ENCODE data around the gene OR51G2. TPM values are rescaled to one million over a fixed set of nuclear protein-coding genes. Genes with fewer than 3 reads are reported as not detected.
A peak's percentile ranks its signal among the peaks of the same experiment; 100 is the strongest.
"Not testable (repeated sequence)": the region's sequence is repeated elsewhere in the genome, so short reads cannot be mapped to it uniquely, and the experiment has no call there.

Gene OR51G2, protein sequence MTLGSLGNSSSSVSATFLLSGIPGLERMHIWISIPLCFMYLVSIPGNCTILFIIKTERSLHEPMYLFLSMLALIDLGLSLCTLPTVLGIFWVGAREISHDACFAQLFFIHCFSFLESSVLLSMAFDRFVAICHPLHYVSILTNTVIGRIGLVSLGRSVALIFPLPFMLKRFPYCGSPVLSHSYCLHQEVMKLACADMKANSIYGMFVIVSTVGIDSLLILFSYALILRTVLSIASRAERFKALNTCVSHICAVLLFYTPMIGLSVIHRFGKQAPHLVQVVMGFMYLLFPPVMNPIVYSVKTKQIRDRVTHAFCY
- total RNA-seq: not detected
- long read RNA-seq: 0 reads

DNA sequence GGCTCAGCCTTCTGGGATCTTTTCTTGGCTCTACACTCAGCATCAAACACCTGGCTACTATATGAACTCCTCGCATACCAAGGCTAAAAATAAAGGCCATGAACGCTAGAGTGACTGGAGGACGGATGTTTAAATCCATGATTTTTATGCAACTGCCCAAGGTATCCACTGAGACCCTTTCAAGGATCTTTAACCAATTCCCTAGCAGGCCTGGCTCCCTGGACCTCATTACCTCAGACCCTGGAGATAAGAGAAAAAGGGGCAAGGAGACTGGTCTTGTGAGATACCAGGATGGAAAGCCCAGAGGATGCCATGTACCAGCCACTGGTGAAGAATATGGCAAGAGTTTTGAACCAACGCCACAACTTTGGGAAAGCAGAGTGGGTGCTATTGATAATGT lies at the start of gene OR51G2:
OR51G2 (minus strand) TSS at position 101 of the 400 bp plus-strand sequence. CDS start 3,687 bp downstream, outside the sequence.
- intact Hi-C loops (cut with DNase I): no loop called here
- DNase-seq: no peak
- ATAC-seq: no peak

DNA sequence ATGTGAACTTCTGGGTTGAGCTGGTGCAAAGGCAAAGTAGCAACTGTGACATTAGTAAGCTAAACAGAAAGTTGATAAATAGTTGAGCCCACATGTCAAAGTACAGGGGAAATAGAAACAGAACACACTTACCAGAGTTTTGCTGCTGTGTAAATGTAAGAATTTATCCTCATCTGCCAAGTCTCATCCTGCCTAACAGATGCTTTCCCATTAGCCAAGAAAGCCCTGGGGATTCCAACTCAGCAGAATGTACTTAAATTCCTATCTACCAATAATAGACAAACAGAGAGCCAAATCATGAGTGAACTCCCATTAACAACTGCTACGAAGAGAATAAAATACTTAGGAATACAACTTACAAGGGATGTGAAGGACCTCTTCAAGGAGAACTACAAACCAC lies 43.7 kb upstream of the OR51G2 start:
- DNase-seq (no peak), ATAC-seq (no peak)
- intact Hi-C loops (cut with DNase I): no loop called here

DNA sequence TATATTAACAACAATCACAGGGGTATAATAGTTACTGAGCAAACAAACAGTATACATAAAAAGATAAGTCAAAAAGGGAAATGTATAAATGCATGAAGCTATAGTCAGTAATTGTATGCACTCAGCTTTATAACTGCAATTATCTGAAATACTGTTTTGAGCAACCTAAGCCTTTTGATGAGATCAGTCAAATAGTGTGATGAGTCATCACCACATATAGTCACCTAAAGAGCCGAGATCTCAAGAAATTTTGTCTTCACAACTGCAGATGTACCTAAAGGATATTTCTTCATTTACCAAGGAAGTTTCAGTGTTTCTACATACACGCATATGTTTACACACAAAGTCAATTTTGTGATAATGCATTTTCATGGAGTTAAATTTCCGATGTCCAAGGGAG lies 41.7 kb upstream of the OR51G2 start:
- no peak for ATAC-seq
- DNase-seq: no peak
- intact Hi-C loops (cut with DNase I): no loop called here

DNA sequence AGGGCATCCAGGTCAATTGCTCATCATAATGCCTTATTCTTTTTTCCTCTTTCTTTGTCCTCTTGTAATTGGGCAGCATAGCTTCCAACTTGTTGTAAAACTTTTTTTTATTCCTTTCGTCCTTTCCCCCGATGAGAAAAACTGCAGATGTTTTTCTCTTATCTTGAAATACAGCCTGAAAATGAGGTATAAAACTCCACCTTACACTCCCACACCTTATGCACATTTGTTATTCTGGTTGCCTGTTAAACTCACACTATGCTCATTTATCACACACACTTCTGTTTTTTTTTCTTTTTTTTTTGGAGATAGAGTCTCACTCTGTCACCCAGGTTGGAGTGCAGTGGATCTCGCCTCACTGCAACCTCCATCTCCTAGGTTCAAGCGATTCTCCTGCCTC lies 38.2 kb upstream of the OR51G2 start:
- DNase-seq (no peak), ATAC-seq (no peak)
- intact Hi-C loops (cut with DNase I): no loop called here

DNA sequence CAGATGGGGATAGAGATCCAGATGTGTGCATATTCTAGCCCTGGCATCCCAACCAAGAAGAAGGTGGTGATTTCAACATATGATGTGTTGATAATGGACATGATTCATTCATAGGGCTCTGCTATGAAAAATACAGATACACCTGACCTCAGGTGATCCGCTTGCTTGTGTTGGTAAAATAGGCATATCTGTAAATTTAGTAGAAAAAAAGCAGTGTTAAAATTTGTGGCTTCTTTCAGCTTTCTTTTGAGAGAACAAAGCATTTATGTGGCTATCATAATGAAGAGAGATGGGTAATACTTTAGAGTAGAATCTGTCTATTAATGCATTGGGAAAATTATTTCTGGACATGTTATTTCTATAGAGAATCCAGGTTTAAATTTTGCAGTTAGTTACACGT lies 36.5 kb upstream of the OR51G2 start, which contains the start of gene OR51A2:
OR51A2 (minus strand) TSS at position 101 of the 400 bp plus-strand sequence; CDS start at position 101, 0 bp downstream.
- ATAC-seq; DNase-seq; intact Hi-C loops (cut with DNase I): not testable (repeated sequence)

DNA sequence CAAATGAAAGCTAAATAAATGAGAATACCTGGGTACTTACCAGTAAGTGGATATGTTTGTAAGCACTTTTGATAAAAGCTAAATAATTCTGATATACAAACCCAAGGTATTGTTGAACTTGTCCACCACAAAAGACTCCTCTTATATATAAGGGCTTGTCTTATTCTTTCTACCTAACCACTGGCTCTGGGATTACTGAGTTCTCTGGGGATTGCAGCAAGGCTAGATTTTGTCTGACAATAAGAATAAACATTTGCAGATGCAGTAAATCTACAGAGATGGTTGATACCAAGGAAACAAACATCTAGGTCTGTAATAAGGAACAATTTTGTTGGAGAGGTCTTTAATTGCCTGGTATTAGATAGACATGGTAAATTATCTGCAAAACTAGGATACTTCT lies 28.4 kb upstream of the OR51G2 start, which contains the start of gene OR51A4:
OR51A4 (minus strand) TSS at position 101 of the 400 bp plus-strand sequence. CDS start 505 bp downstream, outside the sequence.
- DNase-seq (no peak), ATAC-seq (no peak)
- intact Hi-C loops (cut with DNase I): no loop called here

DNA sequence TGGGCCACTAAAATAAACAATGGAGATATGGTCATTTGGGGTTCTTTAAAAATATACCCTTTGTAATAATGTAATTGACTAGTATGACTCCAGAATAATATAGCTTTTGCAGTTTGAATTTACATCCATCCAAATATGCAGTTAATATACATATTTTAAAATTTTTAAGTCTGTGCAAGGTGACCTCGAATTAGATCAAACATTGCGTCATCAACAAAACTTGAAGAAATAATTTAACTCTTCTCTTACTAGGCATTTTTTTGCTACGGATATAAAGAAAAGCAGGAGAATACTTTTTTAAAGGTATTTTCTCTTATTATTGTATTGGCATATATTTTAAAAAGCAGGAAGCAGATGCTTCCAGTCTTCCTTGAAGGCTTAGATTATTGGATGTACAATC lies 17.6 kb upstream of the OR51G2 start:
- no peak for DNase-seq
- ATAC-seq: no peak
- intact Hi-C loops (cut with DNase I): no loop called here

DNA sequence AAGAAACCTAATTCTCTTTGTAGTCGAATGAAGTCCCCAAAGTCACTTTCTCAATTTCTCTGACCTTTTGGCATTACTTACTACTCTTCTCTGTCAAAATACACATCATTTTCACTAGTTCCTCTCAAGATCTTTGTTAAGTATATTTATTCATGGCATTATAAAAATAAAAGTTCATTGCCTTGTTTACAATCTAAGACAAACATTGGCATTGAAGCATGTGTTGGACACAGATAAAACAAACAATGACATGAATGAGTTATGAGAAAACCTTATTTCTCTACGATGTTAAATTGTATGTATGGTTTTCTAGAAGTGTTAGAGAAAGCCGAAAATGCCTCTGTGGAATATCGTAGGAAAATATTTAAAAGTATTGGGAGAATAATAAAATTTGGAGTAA lies 13.6 kb upstream of the OR51G2 start:
- intact Hi-C loops (cut with DNase I): no loop called here
- ATAC-seq (no peak), DNase-seq (no peak)

DNA sequence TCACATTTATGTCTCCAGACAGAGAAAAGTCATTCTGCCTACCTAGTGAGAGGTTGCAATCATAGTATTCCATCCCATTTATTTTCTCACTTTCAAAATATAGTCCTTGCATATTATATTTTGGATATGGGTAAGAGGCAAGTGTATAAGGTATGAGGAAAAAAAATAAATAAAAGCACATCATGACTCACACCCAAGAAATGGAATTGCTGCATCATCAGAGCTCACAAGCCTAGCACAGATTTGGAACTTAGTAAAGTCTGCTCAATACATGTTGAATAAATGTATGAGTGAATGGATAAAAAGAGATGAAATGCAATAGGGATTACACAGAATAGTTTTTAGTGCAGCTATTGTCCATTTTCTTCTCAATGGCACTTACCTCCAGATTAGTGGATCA lies 7.5 kb upstream of the OR51G2 start:
- intact Hi-C loops (cut with DNase I): no loop called here
- no peak for ATAC-seq
- no peak for DNase-seq

DNA sequence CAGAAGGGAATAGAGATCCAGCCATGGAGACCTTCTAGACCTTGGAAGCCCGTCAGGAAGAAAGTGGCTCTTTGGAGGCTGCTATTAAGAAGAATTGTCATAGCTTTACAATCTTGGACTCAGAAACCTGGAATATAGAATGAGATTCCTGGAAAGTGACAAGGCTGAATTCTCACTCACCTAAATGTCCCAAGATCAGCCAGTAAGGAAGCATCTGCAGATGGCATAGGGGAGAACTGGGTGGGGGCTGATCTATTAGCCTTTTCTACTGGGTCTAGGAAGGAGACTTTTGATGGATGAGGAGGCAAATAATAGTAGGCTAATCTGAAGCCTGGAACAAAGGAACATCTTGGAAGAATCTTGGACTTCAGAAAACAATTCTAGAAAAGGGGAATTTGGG lies 5.1 kb upstream of the OR51G2 start, which contains the start of gene OR51G1:
OR51G1 (minus strand) TSS at position 101 of the 400 bp plus-strand sequence; CDS start at position 101, 0 bp downstream.
- ATAC-seq: no peak
- intact Hi-C loops (cut with DNase I): no loop called here

DNA sequence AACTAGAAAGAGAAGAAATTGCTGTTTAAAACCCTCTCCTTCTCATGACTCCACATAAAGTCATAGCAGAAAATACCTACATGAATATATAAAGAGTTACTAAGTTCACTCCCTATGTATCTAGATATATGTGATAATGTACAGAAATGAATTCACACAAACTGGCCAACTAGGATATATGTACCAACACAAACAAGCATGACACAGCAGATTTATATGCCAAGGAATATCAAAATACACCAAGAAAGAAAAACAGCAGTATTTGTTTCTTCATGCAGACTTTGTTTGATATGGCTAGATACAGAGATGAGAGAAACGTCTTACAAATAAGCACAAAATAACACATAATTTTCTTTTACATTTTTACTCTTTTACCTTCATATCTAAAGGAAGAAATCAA lies 3.2 kb upstream of the OR51G2 start:
- intact Hi-C loops (cut with DNase I): no loop called here
- ATAC-seq (no peak), DNase-seq (no peak)

More for the DNA sequence above, 5.1 kb upstream of the OR51G2 start, which contains the start of gene OR51G1:
- no peak for DNase-seq

DNA sequence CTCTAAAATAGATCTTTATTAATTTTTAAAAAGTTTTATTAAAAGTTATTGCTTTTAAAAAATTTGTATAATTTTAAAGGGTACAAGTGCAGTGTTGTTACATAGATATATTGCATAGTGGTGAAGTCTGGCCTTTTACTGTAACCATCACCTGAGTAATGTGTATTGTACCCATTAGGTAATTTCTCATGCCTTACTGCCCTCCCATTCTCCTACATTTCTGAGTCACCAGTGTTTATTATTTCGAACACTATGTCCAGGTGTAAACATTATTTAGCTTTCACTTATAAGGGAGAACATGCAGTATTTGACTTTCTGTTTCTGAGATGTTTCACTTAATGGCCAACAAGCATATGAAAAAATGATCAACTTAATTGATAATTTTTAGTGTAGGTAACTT lies 2.6 kb upstream of the OR51G2 start:
- intact Hi-C loops (cut with DNase I): no loop called here
- DNase-seq (no peak), ATAC-seq (no peak)

DNA sequence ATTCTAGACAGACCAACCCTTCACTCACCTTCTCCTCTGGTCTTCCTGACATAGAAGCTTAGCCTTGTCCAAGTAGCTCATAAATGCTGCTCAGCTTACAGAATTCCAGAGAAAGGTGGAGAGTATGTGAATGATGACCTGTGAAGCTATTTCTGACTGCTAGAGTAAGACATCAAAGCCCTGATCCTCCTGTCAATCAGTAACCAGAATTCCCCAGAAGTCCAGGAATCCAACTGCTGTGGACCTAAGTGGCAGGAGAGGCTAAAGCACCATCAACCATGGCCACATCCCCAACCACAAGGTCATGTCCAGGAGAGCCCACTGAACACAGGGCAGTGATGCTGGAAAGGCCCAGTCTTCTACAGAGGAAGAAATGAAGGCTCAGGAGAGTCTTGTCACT lies 2.6 kb downstream of the OR51G2 start:
- DNase-seq: no peak
- ATAC-seq: no peak
- intact Hi-C loops (cut with DNase I): no loop called here

DNA sequence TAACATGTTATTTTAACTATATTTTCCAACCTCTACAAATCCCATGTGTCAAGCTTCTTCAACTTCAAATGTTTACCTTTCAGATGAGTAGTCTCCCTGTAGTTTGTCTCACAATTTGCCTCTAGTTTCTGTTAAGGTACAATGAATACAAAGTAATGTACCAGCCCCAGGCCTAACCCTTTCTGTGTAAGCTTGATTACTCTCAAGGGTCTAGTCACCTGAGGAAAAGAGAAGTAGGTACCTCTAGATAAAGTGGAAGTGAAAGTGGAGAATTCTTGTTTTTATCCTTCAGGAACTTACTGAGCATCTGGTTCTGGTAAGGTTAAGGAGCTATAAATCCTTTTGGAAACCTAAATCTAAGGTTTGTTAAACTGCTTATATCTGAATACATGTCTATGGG lies 15.7 kb downstream of the OR51G2 start, which contains the start of gene OR51A7:
OR51A7 (plus strand) TSS at position 300 of the 400 bp plus-strand sequence. CDS start 3,587 bp downstream, outside the sequence.
- ATAC-seq: no peak
- no peak for DNase-seq
- intact Hi-C loops (cut with DNase I): no loop called here

DNA sequence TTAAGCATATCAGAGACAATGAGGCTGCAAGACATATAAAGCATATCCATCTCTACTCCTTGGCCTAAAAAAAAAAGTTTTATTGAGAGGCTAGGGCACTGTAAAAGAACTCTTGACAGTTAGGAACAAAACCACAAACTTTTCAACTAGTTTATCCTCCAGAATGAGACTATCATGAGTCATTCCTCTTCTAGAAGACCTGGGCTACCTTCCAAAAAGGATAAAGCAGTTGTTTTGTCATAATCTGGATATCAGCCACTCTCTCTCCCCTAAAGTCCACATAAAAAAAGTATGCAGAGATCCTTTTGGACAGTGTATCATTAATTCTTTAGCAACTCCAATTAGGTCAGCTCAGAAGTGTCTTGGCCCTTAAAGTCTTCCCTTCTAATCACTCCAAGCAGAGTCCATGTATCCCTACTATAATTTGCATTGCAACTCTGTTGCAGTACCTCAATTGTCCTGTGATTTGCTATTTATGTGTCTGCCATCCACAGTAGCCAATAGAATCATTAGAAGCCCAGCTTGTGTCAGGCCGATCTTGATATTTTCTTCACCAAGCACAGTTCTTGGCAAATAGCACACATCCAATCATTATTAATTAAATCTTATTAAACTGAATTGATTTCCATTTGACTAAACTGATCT lies 27.0 kb downstream of the OR51G2 start:
- DNase-seq (no peak), ATAC-seq (peak in 1 of 2 donors; percentile 57)
- intact Hi-C loops (cut with DNase I): no loop called here

DNA sequence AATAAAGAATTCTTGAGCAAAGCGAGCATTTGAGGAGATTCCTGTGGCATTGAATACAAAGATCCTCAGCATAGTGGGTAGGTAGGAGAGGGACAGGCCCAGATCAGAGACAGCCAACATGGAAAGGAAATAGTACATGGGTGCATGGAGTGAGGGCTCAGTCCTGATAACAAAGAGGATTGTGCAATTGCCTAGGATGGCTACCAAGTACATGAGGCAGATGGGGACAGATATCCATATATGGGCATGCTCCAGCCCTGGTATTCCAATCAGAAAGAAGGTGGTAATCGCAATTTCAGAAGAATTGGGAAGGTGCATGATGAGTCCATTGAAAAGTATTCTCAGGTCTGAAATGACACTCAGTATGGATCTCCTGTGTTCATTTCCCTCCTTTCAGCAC lies 28.9 kb downstream of the OR51G2 start:
- ATAC-seq: no peak
- DNase-seq: no peak
- intact Hi-C loops (cut with DNase I): no loop called here

DNA sequence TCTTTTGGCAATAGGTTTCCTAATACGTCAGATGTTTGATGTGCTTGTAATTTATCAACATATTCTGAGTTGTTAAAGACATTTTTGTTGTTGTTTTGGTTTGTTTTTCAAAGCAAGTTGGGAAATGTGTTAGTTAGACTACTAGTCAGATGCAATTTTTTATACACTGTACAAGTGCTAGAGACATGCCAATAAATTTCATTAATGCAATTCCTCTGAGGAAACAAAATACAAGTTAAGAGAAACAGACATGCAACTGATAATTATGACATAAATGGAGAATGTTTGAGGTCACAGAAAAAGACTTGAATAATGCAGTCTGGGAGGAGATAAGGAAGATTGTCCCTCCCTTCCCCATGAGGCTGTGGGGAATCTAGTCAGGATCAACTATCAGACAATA lies 31.6 kb downstream of the OR51G2 start:
- ATAC-seq (no peak), DNase-seq (no peak)
- intact Hi-C loops (cut with DNase I): no loop called here

DNA sequence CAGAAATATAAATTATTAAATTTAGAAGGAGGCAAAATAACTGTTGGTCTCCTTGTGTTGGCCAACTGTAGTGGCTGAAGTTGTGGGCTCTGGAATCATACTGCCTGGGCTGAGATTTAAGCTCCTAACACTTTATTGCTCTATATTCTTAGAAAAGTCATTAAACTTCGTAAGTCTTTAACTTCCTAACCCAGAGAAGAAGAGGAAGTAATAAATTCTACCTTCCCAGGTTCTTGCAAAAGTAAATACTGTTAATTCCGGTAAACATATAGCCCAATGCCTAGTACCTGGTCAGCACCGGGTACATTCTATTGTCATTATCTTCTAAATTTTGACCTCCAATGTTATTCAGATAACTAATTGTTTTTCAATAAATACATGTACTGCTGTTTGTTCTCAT lies 33.0 kb downstream of the OR51G2 start:
- intact Hi-C loops (cut with DNase I): no loop called here
- DNase-seq (no peak), ATAC-seq (no peak)

DNA sequence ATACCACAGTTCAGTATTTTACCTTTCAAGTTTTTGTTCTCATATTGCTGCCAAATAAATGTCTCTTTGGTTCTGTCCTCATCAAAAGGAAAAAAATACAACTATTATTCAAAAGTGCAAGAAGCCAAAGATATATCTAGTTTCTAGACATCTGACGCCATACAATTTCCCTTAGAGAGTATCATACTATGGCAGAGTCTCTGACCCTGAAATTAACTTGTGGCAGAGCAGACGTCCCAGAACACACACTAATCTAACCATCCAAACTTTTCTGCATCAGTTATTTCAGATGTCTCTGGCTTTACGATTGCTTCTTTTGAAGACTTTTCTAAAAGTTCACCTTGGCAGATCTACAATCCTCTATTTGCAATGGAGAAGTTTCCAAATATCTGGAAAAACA lies 34.8 kb downstream of the OR51G2 start:
- DNase-seq (no peak), ATAC-seq (no peak)
- intact Hi-C loops (cut with DNase I): no loop called here

DNA sequence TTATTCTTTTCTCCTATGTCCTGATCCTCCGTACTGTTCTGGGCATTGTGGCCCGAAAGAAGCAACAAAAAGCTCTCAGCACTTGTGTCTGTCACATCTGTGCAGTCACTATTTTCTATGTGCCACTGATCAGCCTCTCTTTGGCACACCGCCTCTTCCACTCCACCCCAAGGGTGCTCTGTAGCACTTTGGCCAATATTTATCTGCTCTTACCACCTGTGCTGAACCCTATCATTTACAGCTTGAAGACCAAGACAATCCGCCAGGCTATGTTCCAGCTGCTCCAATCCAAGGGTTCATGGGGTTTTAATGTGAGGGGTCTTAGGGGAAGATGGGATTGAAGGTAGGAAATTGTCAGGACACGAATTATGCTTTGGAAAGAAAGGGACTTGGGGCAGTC lies 36.6 kb downstream of the OR51G2 start:
- intact Hi-C loops (cut with DNase I): no loop called here
- ATAC-seq: no peak
- no peak for DNase-seq

All from left cardiac atrium (tissue), 4 donors.